HG03103 (cell line): ENCODE data around the gene TEX264.

Experiments used
- ATAC-seq: cut with Tn5 transposase; IDR thresholded peaks from one replicate; pipeline ENCODE4 v1.9.1; 2021; ENCODE audit warnings: low read depth; ENCODE audit not compliant: unreplicated experiment

Gene TEX264

GRCh38 chr3:51691949-51692348 lies 20.9 kb downstream of the TEX264 start:
- ATAC-seq, result no peak

GRCh38 chr3:51692980-51693395 lies 21.9 kb downstream of the TEX264 start:
- no peak for ATAC-seq

GRCh38 chr3:51696954-51697353 lies 25.9 kb downstream of the TEX264 start:
- ATAC-seq, result no peak

- no peak for ATAC-seq
Measured at GRCh38 chr3:51698209-51698608, 27.2 kb downstream of the TEX264 start.

DNA sequence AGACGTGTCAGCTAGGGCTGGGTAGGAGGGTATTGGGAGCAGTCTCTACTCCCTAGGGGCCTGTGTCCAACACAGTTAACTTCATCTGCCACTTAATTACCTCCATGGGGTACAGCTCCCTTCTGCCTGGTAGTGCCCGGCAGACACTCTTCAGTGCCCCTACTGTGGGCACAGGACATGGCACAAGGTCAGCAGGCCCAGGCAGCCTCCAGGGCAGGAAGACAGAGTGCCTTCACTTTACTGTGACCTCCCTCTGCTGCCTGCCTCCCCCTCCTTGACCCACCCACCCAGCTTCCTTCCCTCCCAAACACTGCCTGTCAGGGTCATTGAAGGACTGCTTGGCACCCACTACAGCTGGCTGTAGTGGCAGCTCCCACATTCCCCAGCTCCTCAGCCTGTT lies 29.4 kb downstream of the TEX264 start:
- no peak for ATAC-seq

- no peak for ATAC-seq
Measured at GRCh38 chr3:51702156-51702555, 31.1 kb downstream of the TEX264 start.

DNA sequence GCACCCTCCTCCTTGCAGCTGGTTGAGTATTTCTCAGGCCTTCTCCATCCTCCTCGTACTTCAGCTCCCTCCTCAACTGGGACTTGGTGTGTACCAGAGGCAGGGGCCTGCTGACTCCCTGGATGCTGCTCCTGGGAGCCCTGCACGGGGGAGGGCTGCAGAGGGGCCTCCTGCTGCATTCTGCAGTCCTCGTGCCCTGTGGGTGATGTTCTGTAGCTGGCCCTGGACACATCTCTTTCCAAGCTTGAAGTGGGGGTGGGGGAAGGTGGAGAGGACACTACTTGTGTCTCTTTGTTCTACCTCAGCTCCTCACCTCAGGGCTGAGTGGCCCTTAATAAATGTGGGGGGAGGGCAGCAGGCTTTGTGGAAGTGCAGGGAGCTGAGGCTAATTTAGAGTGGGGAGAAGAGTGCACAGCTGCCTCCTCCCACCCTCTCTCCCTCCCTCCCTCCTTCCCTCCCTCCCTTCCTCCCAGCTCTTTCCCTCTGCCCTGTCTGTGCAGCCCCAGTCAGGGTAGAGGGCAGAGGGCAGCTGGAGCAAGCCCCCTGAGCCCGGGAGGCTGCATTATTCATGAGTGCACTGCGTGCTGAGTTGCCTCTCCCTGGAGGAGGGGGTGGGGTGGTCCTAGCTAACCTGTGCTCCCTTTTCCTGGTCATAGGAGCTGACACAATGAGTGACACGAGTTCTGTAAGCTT lies 32.2 kb downstream of the TEX264 start:
- no peak for ATAC-seq

DNA sequence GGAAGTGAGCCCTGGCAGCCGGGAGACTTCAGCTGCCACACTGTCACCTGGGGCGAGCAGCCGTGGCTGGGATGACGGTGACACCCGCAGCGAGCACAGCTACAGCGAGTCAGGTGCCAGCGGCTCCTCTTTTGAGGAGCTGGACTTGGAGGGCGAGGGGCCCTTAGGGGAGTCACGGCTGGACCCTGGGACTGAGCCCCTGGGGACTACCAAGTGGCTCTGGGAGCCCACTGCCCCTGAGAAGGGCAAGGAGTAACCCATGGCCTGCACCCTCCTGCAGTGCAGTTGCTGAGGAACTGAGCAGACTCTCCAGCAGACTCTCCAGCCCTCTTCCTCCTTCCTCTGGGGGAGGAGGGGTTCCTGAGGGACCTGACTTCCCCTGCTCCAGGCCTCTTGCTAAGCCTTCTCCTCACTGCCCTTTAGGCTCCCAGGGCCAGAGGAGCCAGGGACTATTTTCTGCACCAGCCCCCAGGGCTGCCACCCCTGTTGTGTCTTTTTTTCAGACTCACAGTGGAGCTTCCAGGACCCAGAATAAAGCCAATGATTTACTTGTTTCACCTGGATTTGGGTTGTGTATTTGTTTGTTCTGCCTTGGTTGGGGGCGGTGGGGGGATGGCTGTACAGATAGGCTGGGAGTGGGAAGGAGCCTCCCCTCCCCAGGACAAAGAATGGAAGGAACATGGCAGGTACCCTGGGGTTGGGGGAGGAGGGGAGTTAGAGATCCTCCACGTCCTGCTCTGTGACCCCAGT lies 32.9 kb downstream of the TEX264 start:
- ATAC-seq, result no peak

DNA sequence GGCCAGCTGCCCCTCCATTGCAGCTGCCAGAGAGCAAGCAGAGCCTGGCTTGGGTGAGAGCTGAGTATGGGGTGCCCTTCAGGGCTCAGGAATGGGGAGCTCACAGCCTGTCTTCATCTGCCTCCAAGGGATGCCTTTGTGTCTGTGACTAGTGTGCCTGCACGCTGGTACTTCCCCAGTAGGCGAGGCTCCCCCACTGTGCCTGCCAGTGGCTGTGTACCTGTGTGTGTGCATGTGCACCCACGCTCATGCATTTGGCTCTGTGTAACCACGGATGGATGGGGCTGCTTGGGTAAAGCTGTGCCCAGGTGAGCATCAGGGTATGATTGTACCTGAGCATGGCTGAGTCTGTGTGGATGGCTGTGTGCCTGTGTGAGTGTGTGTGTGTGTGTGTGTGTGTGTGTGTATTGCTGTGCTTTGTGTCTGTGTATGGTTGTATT lies 33.5 kb downstream of the TEX264 start:
- no peak for ATAC-seq

DNA sequence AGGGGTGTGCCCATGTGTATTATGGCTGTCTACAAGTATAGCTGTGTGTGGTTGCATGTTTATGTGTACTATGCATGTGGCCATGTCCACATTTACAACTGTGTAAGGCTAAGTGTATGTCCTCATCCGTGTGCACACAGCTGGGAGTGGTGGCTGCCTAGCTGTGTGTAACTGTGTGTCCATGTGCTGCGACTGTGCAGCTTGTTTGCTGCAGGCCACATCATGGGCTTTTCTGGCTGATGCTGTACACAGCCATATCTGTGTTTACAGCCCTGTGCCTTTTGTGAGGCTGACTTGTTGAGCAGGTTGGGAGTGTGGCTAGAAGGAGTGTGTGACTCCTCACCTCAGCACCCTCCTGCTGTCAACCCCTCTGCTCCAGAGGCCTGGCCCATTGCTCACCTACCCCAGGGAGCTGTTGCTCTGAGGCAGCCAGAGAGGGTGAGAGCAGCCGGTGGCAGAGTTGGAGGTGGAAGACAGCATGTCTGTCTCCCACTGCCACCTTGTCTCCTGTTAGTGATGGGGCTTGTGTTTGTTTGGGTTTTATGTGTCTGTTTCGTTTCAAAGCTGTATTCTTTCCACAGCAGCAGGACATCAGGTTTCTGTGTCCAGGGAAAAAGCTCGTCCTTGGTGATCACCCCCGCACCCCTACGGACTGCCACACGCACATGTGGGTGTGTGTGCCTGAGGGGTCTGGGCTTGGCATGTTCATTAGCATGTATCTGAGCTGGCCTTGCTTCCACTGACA lies 34.4 kb downstream of the TEX264 start:
- no peak for ATAC-seq

DNA sequence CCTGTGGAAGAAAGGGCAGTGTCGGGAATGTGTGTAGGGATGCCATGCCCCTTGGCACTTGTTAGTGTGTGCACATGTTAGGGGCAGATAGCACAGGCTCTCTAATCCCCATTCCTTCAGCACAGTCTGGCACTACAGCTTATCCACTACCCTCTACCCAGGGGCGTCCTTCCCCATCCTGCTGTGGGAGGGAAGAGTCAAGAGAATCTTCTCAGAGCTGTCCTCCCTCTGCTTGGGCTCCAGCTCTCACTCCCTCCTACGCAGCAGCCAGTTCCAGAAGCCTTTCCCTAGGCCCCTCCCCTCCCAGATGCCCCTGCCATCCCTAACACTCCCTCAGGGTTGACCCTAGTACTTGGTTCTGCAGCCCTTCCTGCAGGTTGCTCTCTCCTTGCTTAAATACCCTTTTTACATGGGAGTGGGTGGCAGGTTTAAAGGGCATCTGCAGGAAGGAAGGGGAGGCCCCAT lies 35.0 kb downstream of the TEX264 start:
- ATAC-seq, result no peak

DNA sequence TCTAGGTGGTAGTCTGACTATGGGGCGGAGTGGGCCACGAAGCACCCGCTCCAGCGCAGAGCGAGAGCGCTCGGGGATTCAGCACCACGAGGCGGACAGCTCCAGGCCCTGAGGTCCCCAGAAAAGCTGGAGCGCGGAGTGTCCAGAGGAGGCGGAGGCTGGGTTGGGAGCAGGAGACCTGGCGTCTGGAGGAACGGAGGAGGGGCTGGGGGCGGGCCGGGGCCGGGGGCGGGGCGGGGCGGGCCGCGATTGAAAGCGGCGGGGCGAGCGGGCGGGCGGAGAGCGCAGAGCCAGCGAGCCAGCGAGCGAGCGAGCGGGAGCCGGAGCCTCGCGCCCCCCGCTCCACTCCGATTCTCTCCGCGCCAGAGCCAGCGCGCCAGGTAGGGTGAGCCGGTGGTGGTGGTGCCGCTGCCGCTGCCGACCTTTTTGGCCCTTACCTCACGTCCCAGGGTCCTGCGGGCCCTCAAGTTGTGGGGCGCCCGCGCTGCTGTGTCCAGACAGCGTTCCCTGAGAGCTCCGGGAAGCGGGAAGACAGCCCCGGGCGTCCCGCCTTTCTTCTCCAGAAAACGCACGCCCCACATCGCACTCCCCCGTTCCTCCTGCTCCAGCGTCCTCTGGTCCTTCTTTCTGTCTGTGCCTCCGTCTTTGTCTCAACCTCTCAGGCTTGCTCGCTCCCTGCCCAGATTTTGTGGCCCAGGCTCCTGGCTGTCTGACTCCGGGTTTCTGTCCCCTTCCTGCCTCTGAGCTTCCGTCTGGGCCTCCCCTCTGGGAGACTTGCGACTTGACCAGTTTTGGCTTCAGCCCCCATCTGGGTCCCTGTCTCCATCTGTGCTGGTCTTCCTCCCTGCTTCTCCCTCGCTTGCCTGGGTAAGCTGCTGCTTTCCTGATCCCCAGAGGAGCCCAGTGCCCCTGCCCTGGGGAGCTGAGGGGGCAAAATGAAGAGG lies 36.0 kb downstream of the TEX264 start, which contains the start of gene GRM2:
GRM2 (plus strand) TSS at position 281 of the 944 bp plus-strand sequence. CDS start 1,916 bp downstream, outside the sequence.
- no peak for ATAC-seq

- no peak for ATAC-seq
Measured at GRCh38 chr3:51708216-51708845, 37.3 kb downstream of the TEX264 start.

- no peak for ATAC-seq
Measured at GRCh38 chr3:51709004-51709420, 38.0 kb downstream of the TEX264 start.

GRCh38 chr3:51709675-51710074 lies 38.6 kb downstream of the TEX264 start:
- ATAC-seq, result no peak

- ATAC-seq, result no peak
Measured at GRCh38 chr3:51710631-51711351, 39.7 kb downstream of the TEX264 start.

DNA sequence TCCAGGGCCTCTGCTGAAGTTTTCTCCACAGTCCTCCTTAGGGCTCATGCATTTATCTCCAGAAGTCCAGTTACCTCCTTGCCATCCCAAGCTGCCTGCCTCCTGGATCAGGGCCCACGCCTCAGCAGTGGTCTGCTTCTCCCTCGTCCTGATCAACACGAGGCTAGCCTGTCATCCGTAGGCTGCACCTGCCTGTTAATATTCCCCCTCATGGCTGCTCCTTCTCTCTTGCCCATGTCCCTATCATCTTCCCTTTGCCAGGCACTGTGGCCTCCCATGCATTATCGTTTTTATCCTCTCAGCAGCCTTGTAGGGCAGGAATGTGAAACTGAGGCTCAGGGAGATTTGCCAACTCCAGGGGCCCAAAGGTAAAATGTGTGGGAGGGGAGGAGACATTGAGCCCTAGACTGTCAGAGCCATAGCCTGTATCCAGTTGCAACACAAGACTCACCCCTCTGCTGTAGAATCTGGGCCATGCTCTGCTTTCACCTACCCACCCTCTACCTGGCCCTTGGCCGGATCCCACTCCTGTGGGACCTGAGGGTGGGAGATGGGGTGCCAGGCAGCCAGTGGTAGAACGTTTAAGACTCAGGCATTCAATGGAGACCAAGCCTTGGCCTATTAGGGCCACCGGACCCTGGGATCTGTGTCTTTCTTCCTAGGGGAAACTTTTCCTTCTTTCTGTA lies 40.4 kb downstream of the TEX264 start:
- ATAC-seq, result no peak

DNA sequence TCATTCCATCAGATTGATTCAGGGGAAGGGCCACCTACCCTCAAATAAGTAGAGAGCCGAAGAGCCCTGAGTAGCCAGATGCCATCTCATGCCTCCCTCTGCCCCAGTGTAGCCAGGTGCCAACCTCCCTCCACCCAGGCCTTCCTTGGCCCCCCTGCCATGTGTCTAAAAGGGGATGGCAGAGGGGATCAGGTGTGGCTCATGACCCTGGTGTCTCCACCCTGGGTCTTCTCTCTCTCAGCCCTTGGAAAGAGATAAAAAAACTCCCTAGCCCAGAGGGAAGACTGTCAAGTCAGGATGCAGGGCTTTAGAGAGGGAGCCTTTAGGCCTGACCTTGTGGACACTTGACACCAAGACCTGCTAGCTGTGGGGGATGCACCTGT lies 41.0 kb downstream of the TEX264 start:
- no peak for ATAC-seq
